Stimulated activated naive CD8-positive, alpha-beta T cell treated with anti-CD3 and anti-CD28 coated beads, Interleukin-15, amount 100 ng/mL, for 72 hours (primary cell): Measurements from ENCODE around the gene EDIL3.
A peak's percentile ranks its signal among the peaks of the same experiment; 100 is the strongest.

Experiments used
- ATAC-seq: fragments of 150-1000 bp; cut with Tn5 transposase; 2 replicates; pipeline ENCODE4 v1.10.0; 2021; ENCODE audit warnings: mild to moderate bottlenecking, moderate library complexity
- DNase-seq, 2 donors: peaks; one replicate each; pipeline ENCODE4 v3.0.0; 2021 to 2022
- H3K27ac Mint-ChIP-seq, 2 donors: one replicate each; pipeline ENCODE4 v1.8.0; 2022; ENCODE audit warnings: mild to moderate bottlenecking in 2 of 2, mixed read lengths in 2 of 2, moderate library complexity in 2 of 2
- H3K27me3 Mint-ChIP-seq: one replicate; pipeline ENCODE4 v1.8.0; 2022; ENCODE audit warnings: mixed read lengths
- H3K4me1 Mint-ChIP-seq: one replicate; pipeline ENCODE4 v1.8.0; 2022; ENCODE audit warnings: mild to moderate bottlenecking, mixed read lengths
- H3K4me3 Mint-ChIP-seq, 2 donors: one replicate each; pipeline ENCODE4 v1.8.0; 2022; ENCODE audit warnings: mild to moderate bottlenecking in 2 of 2, mixed read lengths in 2 of 2, moderate library complexity in 1 of 2
- H3K9me3 Mint-ChIP-seq, 2 donors: one replicate each; pipeline ENCODE4 v1.8.0; 2022; ENCODE audit warnings: mixed read lengths in 2 of 2

EDIL3 gene

DNA sequence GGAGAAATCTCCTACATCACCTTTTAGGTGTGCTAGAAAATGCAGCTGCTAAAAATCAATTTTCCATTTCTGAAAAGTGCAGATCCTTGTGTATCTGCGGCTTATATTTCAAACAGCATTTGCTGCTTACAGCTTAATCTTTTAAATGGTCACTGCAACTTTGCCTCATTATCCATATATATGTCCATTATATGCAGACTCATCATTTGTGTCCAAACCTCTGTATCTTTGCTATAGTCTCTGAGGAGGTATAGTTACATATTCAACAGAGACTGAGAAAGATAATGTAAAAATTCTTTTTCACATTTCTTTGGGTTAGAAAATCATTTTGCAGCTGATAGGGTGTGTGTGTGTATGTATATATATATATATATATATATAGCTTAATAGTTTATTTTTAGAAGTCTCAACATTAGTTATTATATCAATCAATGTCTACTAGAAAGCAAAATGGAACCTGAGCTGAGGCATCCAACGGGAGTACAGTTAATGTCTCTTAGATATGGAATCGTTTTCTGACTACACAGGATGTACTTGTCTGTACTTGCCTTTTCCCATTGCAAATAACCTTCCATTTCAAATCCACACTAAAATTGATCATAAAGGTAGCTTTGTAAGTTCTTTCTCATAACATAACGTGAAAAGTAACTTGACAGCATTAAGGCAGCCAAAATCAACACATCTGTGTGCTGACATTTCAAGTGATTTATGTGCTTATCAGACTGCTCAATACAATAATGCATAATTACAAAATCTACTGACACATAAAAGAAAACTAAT lies 397.0 kb downstream of the EDIL3 start:
- no peak for DNase-seq
- H3K4me1 Mint-ChIP-seq = no peaks in the 10 kb centered on the region
- H3K27me3 Mint-ChIP-seq = no peaks in the 10 kb centered on the region
- H3K4me3 Mint-ChIP-seq = no peak overlapping the region
- H3K9me3 Mint-ChIP-seq = peaks cover 0 to 8% of the 10 kb centered on the region in 2 donors
- no peak for ATAC-seq
- H3K27ac Mint-ChIP-seq = no peak overlapping the region

DNA sequence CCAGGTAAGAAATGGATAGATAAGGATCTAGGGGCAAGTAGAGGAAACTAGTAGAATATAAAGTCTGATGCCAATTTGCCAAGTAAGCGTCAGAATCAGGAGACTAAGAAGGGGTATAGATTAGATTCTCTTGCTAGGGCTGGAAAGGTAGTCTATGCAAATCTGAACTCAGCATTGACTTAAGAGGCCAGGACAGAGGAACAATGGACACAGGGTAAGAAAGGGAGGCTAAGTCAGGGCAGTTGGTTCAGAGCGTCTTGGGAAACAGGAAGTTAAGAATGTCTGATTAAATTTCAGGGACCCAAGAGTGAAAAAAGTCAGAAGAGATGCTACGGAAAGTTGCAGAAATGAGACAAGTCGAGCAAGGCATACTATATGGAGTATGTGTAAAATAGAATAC lies 400.8 kb downstream of the EDIL3 start:
- Mint-ChIP-seq H3K4me3 (no peak overlapping the region), H3K9me3 (peaks cover 0 to 5% of the 10 kb centered on the region in 2 donors), H3K27me3 (no peaks in the 10 kb centered on the region)

DNA sequence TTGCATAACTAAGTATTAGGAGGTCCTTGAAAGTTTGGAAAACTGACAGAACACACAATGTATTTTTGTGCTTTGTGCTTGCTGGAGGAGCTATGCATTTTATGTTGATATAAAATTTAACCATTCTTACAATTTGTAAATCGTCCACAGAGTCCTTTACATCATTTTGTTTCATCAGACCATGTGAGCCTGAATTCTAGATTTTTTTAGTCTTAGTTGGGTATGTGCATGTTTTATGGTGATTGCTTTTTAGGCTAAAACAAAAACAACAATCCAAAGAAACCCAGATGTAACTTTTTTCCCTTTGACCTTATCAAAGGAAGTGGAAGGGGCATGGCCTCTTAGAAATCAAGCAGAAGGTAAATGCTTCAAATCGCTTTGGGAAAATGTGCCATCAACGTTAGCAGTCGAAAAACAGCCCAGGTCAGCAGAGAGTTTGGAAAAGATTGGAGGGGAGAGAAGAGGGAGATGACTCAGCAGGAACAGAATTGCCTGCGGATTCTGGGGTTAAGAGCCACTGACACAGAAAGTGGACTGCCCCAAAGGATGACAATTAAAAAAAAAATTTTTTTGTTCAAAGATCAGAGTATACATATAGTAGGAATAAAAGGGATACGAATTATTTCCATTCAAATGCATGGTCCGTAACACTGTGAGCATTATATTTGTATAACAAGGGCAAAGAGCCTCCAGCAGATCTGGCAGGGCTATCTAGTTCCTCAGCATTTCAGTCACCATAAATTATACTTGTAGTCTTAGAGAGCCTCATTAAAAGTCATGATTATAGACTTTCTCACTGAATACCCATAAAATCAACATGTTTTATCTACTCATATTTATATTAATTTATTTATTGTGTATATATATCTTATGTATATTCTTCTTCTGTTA lies 410.5 kb downstream of the EDIL3 start:
- no peak for DNase-seq
- Mint-ChIP-seq H3K4me1 (no peaks in the 10 kb centered on the region), H3K27ac (no peak overlapping the region), H3K4me3 (no peak overlapping the region), H3K9me3 (no peaks in the 10 kb centered on the region), H3K27me3 (no peaks in the 10 kb centered on the region)
- no peak for ATAC-seq

More for the DNA sequence above, 400.8 kb downstream of the EDIL3 start:
- Mint-ChIP-seq H3K27ac (no peak overlapping the region), H3K4me1 (no peaks in the 10 kb centered on the region)
- DNase-seq (no peak), ATAC-seq (no peak)

DNA sequence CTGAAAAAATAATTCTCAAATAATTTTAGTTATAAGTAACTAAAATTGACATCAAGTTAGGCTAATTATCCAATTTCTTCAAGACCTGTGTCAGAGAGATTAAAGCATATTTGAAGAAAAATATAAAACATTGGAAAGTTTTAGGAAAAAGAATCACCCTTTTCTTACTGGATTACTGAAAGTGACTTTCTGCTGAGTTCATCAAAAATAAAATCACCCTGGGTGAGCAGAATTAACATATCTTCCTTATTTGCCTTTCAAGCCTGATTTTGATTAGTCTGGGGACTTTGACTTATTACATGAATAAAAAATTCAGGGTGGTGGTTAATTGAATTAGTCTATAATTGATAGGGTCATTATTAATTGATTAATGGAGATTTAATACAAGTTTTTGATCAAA lies 411.8 kb downstream of the EDIL3 start:
- no peak for ATAC-seq
- no peaks in the 10 kb centered on the region for H3K4me1 Mint-ChIP-seq
- no peaks in the 10 kb centered on the region for H3K27me3 Mint-ChIP-seq
- no peaks in the 10 kb centered on the region for H3K9me3 Mint-ChIP-seq
- no peak overlapping the region for H3K27ac Mint-ChIP-seq
- no peak for DNase-seq
- no peak overlapping the region for H3K4me3 Mint-ChIP-seq

DNA sequence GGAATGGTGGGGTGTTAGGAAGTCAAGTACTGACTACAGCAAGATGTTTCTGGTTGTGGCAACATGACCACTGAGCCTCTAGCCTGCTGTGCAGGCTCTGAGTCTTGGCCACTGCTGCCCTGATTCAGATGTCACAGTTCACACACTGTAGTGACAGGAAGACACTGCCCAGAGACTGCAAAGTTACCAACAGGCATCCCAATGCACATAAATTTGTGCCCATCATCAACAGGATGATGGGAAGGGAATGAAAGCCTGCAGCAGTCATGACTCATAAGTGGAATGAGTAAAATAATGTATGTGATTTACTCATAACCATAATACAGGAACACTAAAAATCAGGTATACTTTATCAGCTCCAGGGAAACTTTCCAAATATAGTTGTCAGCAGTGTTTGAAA lies 412.4 kb downstream of the EDIL3 start:
- Mint-ChIP-seq H3K4me3 (no peak overlapping the region), H3K4me1 (no peaks in the 10 kb centered on the region), H3K27ac (peak overlapping the region in 1 of 2 donors; percentile 42), H3K9me3 (no peaks in the 10 kb centered on the region), H3K27me3 (no peaks in the 10 kb centered on the region)
- no peak for ATAC-seq
- no peak for DNase-seq

DNA sequence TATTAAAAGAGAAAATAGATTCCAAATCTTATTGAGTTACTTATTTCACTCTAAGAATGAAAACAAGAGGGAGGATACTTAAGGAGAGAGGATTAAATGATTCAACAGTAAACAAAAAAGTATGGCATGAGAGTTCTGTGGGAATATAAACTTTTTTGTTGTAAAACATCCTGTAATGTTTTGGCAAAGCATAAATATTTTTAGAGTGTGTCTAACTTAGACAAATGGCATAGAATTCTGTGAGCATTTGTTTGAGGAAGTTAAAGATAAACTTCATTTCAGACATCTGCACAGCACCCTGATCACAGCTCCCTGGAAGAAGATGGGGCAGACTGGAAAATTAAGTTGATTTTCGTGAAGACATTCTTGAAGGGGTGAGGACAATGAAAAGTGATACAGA lies 417.3 kb downstream of the EDIL3 start:
- Mint-ChIP-seq H3K27me3 (no peaks in the 10 kb centered on the region), H3K27ac (no peak overlapping the region), H3K4me3 (no peak overlapping the region), H3K4me1 (no peaks in the 10 kb centered on the region), H3K9me3 (no peaks in the 10 kb centered on the region)
- DNase-seq (no peak), ATAC-seq (no peak)

DNA sequence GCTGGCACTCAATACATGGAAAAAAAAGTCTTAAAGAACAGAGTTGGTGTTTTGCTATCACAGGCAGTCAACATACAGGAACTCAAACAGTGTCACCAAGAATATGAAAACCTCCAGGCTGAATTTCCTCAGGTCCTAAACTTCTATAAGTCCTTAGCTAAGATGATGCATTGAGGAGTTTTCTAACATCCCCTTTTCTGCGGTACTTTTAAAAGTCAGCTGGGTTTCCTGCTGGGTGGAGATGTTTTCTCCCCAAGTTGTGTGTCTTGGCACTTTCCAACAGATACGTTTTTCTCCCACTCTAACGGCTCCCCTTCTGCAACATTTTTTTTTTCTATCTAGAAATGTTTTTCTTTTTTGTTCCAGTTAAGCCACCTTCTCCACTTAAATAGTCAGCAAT lies 419.2 kb downstream of the EDIL3 start:
- DNase-seq (no peak), ATAC-seq (no peak)
- Mint-ChIP-seq H3K27ac (no peak overlapping the region), H3K4me3 (no peak overlapping the region), H3K4me1 (no peaks in the 10 kb centered on the region), H3K27me3 (no peaks in the 10 kb centered on the region), H3K9me3 (no peaks in the 10 kb centered on the region)

DNA sequence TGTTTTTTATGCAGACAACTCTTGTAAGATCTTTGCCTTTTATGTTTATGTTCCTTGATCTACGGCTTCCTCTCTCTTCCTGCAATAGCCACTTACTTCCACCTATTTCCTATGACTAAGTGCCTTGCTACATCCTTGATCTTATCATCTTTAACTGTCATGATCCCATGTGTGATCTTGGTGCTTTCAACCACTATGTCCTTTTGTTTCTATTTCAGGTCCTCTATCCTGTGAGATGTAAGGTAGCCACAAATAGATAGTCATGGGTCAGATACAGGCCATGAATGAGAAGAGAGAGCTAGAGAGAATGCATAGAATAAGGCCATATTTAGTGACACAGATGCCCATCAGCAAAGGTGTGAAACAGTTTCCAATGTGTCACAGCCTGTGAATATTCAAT lies 420.4 kb downstream of the EDIL3 start:
- no peaks in the 10 kb centered on the region for H3K27me3 Mint-ChIP-seq
- H3K4me3 Mint-ChIP-seq = no peak overlapping the region
- no peak overlapping the region for H3K27ac Mint-ChIP-seq
- no peaks in the 10 kb centered on the region for H3K9me3 Mint-ChIP-seq
- DNase-seq (no peak), ATAC-seq (no peak)
- no peaks in the 10 kb centered on the region for H3K4me1 Mint-ChIP-seq

DNA sequence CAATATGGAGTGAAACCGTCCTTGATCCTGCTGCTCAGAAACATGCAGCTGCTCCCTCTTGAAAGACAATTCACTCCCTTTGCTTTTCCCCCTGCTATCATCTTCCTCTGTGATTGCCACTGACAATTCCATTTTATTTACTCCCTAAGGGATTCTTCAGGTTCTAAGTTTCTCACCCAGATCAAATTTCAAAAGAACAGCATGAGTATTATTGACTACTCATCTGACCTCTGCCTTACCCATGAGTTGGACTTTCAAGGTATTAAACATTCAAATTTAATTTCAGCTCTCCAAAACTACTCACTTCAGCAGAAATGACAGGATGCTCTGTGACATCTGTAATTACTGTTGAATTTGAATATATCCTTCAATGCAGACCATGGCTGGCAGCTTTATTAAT lies 427.5 kb downstream of the EDIL3 start:
- peak overlapping the region in 1 of 2 donors; percentile 69 for H3K27ac Mint-ChIP-seq
- DNase-seq = no peak
- no peaks in the 10 kb centered on the region for H3K4me1 Mint-ChIP-seq
- H3K9me3 Mint-ChIP-seq = no peaks in the 10 kb centered on the region
- no peaks in the 10 kb centered on the region for H3K27me3 Mint-ChIP-seq
- ATAC-seq = no peak
- no peak overlapping the region for H3K4me3 Mint-ChIP-seq

DNA sequence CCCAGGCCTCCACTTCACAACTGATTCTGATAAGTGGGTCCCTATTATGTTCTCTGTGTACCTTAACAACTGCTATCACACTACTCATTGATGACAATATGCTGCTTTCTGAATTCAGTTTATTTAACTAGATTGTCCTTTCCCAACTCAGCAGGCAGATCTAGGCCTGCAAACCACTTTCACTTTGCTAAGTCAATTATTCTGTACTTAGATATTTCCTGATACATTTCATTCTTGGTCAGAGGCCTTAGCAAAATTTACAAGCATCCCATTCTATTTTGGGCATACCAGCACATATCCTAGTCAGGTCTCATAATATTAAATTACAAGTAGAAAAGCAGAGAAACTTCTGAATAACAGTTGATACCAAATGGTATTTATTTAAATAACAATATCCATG lies 428.3 kb downstream of the EDIL3 start:
- H3K4me3 Mint-ChIP-seq = no peak overlapping the region
- ATAC-seq = no peak
- H3K9me3 Mint-ChIP-seq = no peaks in the 10 kb centered on the region
- H3K4me1 Mint-ChIP-seq = no peaks in the 10 kb centered on the region
- DNase-seq = no peak
- H3K27ac Mint-ChIP-seq = no peak overlapping the region
- no peaks in the 10 kb centered on the region for H3K27me3 Mint-ChIP-seq

DNA sequence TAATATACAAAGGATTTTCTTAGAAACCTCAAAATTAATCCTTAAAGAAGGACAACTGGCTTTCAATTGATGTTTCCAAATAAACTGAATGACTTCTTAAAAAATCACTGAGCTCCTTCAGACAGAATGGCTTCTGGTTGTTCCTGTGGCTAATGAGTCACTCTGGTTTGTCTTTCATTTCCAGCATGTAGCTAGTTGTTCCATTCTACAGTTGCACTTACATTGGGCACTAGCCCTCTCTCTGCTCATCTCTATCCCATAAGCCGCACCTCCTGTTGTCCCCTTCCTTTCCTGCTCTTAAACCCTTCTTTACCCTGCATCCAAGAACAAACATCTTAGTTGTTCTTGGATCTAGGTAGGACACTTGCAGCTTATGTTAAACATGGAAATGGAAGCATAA lies 428.8 kb downstream of the EDIL3 start:
- H3K9me3 Mint-ChIP-seq = no peaks in the 10 kb centered on the region
- ATAC-seq = no peak
- no peak overlapping the region for H3K4me3 Mint-ChIP-seq
- H3K4me1 Mint-ChIP-seq = no peaks in the 10 kb centered on the region
- DNase-seq = no peak
- no peak overlapping the region for H3K27ac Mint-ChIP-seq
- no peaks in the 10 kb centered on the region for H3K27me3 Mint-ChIP-seq

DNA sequence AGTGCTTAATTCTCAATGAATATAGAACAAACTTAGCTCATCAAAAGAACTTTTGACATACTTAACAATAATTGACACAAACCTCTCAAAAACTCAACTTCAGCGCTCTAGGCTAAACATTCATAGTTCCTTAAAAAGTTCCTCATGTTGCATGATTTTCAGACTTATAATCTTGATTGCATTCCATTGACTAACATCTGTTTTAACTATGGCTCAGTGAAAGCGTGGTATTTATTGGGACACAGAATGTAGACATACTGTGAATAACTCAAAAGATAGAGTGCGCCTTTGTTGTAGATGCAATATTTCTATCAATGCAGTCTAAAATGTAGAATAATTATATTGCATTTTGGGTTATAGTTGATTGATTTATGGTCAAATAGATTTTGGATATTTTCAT lies 436.9 kb downstream of the EDIL3 start:
- H3K27ac Mint-ChIP-seq = no peak overlapping the region
- ATAC-seq (no peak), DNase-seq (no peak)
- no peaks in the 10 kb centered on the region for H3K4me1 Mint-ChIP-seq
- H3K9me3 Mint-ChIP-seq = no peaks in the 10 kb centered on the region
- H3K4me3 Mint-ChIP-seq = no peak overlapping the region
- no peaks in the 10 kb centered on the region for H3K27me3 Mint-ChIP-seq

DNA sequence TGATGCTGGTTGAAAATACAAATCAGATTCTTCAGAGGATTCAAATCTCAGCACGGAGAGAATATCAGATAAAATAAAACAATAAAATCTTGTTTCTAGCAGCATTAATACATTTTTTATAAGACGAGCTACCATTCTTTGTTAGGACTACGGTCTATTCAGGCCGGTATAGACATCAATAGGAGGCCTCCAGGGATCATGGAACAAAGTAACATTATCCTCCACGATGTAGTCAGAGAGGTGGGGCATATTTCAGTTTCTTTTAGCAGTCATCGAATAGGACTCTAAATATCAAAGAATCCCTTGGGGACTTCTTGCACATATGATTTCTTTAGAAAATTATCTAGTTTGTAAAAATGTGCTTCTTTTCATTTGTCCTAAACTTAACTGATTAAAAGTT lies 438.2 kb downstream of the EDIL3 start:
- Mint-ChIP-seq H3K4me1 (no peaks in the 10 kb centered on the region), H3K9me3 (no peaks in the 10 kb centered on the region), H3K27ac (no peak overlapping the region), H3K4me3 (no peak overlapping the region), H3K27me3 (no peaks in the 10 kb centered on the region)
- DNase-seq (no peak), ATAC-seq (no peak)

DNA sequence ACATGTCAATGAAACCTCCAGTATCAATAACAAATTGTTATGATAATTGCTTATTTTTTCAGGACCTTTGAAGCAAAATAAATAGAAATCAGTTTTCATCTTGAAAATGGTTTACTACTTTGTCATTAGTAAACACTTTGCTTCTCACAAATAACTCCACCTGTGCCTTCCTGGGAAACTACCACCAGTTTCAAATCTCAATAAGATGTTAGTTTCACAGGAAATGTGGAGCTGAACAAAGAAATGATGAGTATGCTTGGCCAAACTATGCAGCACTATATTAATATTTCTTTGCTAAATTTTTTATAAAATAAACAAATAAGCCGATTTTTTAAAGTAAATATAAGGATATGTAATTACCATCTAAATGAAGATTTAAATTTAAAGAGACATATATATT lies 442.5 kb downstream of the EDIL3 start:
- H3K27ac Mint-ChIP-seq = no peak overlapping the region
- no peaks in the 10 kb centered on the region for H3K27me3 Mint-ChIP-seq
- no peak for DNase-seq
- no peak for ATAC-seq
- H3K4me3 Mint-ChIP-seq = no peak overlapping the region
- no peaks in the 10 kb centered on the region for H3K4me1 Mint-ChIP-seq
- H3K9me3 Mint-ChIP-seq = no peaks in the 10 kb centered on the region

DNA sequence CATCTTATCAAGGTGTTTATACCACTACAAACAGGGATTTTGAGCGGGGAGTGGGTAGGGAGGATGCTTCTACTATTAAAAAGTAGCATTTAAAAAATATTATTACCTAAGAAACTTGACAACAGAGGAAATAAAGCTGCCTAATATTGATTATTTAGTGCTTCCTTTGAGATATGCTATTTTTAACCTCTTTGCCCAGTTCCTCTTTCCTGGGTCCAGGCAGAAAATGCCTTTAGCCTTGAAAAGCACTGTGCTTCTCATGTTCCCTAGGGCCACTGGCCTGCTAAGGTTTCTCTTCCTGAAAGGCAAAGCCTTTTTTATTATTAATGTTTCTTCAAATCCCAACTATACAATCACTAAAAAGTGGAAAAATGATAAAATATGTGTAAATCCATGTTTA lies 446.8 kb downstream of the EDIL3 start:
- Mint-ChIP-seq H3K4me1 (no peaks in the 10 kb centered on the region), H3K27ac (no peak overlapping the region), H3K4me3 (no peak overlapping the region), H3K27me3 (no peaks in the 10 kb centered on the region), H3K9me3 (peaks cover 0 to 4% of the 10 kb centered on the region in 2 donors)
- DNase-seq (no peak), ATAC-seq (no peak)

DNA sequence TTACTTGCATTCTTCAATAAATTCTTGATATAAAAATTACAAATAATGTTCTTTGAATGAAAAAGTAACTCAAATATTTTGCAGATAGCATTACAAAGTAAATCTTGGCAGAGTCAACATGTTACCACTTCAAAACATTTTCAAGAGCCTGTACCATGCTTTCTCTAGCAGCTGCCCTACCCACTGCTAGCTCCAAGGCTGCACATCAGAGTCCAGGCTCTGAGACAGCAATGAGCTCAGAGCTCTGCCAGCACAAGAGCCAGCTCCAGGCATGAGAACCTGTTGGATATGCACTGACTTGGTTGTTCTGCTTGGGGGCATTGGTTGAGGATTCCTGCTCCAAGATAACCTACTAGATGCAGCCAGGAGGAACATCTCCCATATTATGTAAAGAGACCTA lies 452.7 kb downstream of the EDIL3 start:
- DNase-seq (no peak), ATAC-seq (no peak)
- Mint-ChIP-seq H3K4me3 (no peak overlapping the region), H3K27me3 (peaks cover 5% of the 10 kb centered on the region), H3K9me3 (peaks cover 4 to 11% of the 10 kb centered on the region in 2 donors), H3K4me1 (no peaks in the 10 kb centered on the region), H3K27ac (no peak overlapping the region)
